DND-41 (cell line): ENCODE data around the gene EIF3I.

Experiments used
- CTCF ChIP-seq: IDR thresholded peaks from 2 replicates; pipeline ENCODE4 v1.5.1; 2012; ENCODE audit warnings: borderline replicate concordance, low read length, moderate library complexity, mild to moderate bottlenecking; ENCODE audit not compliant: poor library complexity, severe bottlenecking; ENCODE audit errors: extremely low read depth
- EZH2 ChIP-seq: IDR thresholded peaks from 3 replicates; pipeline ENCODE4 v1.6.1; 2012; ENCODE audit warnings: borderline replicate concordance, low read depth, mild to moderate bottlenecking, moderate library complexity, low read length, inconsistent platforms; ENCODE audit not compliant: severe bottlenecking

- TF ChIP-seq CTCF = no peak
- TF ChIP-seq EZH2 = no peak
Observed at GRCh38 chr1:32265846-32266245, 43.6 kb downstream of the EIF3I start.
